Stimulated activated CD4-positive, alpha-beta T cell treated with anti-CD3 and anti-CD28 coated beads, Interleukin-1b, Interleukin-23, amount 100 ng/mL, for 4 hours (primary cell): ENCODE measurements around the gene MMAA.
"Not testable (repeated sequence)": the region's sequence is repeated elsewhere in the genome, so short reads cannot be mapped to it uniquely, and the experiment has no call there.

Experiments used
- DNase-seq, 2 donors: peaks; one replicate each; pipeline ENCODE4 v3.0.0-alpha.2; 2020; ENCODE audit warnings: low read depth in 2 of 2

The MMAA gene

DNA sequence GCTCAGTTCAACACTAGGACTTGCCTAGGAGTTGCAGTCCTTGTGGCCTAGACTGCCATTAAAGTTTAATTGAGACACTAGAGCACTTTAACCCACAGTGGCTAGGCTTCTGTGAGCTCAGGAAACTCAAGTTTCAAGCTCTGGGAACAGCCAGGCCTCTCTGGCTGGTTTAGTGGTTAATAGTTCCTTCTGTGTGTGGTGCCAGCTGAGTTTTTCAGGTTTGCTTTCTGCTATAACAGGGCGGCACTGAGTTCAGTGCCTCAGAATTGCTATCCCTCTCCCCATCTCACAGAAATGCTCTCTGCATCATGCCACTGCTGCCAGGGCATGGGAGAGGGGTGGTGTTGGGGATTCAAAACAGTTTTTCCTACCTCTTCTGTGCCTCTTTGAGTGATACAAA is 15.9 kb downstream of the MMAA start:
- no peak for DNase-seq

- no peak for DNase-seq
Observed at GRCh38 chr4:145635630-145636029, 16.4 kb downstream of the MMAA start.

GRCh38 chr4:145639186-145639698 is 20.1 kb downstream of the MMAA start:
- no peak for DNase-seq

GRCh38 chr4:145640236-145640635 is 21.1 kb downstream of the MMAA start:
- not testable (repeated sequence) for DNase-seq

GRCh38 chr4:145643295-145643694 is 24.1 kb downstream of the MMAA start:
- DNase-seq: no peak

DNA sequence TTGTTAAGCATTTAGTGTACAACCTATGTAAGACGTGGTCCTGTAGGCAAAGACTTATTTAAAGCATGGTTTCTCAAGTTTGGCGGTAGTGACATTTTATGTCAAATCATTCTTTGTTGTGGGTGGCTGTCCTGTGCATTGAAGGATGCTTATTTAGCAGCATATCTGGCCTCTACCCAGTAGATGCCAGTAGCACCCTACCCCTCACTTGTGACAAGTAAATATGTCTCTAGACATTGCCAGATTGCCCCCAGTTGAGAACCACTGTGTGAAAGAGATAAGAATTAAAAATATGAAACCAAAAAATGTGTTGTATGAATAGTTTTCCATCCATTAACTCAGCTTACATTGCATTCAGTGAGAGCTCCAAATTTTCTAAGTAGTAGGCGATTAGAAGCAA is 25.5 kb downstream of the MMAA start:
- no peak for DNase-seq

DNA sequence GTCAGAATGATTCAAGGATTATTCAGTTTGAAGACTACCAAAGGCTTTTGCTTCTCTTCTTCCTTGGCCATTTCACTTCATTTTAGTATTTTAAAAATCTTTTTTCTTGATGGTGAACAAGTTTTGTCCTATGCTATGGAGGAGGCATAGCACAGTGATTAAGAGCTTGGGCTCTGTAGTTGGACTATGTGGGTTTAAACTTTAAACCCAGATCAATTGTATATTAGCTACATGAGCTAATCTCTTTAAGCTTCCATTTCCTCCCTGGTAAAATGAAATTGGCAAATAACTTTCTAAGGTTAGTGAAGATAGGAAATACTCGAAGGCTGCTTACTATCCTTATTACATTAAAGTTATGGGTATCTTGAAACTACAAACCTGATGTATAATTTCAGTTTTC is 37.0 kb downstream of the MMAA start:
- DNase-seq: no peak

GRCh38 chr4:145660064-145660463 is 40.9 kb downstream of the MMAA start:
- DNase-seq: no peak

GRCh38 chr4:145663194-145663593 is 44.0 kb downstream of the MMAA start:
- no peak for DNase-seq

DNA sequence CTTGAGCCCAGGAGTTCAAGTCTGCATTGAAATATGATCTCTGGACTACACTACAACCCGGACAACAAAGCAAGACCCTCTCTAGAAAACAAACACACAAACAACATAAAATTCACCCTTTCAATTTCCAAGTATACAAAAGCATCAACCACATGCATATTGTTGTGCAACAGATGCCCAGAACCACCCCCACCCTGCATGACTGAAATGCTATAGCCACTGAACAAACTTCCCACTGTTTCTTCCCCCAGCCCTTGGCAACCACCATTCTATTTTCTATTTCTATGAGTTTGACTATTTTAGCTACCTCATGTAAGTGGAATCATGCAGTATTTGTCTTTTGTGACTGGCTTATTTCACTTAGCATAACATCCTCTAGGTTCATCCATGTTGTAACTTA is 46.6 kb downstream of the MMAA start:
- no peak for DNase-seq

GRCh38 chr4:145670422-145670821 is 51.2 kb downstream of the MMAA start:
- no peak for DNase-seq

DNA sequence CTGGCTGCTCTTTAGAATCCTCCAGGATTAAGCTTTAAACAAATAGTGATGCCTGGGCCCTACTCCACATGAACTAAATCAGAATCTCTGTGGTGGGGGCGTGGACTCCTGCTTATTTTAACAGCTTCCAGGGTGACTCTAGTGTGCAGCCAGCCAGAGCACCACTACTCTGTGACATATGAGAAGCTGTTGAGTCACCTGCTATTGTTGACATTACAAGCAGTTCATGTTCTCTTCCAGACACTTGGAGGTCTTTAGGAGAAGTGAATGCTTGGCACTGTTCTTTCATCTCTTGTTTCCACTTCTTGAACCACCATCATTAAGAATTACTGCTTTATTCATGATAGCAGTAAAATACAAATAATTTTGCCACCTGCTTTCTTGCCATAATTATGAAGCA is 60.3 kb downstream of the MMAA start:
- no peak for DNase-seq

DNA sequence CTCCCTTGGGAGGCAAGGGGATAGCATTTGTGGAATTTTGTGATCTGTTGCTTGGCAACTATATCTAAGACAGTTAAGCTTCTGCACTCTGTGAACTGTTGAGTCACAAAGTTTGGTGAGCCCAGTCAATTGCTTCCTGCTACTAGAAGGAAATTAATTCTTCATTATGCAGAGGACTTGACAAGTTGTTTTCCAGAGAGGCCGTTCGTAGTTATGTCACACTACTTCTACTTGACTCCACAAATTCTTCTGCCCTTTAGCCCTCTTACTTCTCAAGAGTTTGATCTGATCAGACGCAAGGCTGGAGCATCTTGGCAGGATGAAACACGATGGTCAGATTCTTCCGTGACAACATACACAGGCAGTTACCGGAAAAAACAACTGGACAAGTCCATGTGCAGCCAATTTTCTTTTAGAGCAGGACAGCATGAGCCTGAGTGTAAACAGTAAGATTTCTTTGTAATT is 60.8 kb downstream of the MMAA start, which contains the start of gene C4orf51:
Gene C4orf51 (plus strand): TSS at position 156 of the 465 bp plus-strand sequence. CDS start 58 bp downstream, at position 214.
- no peak for DNase-seq

DNA sequence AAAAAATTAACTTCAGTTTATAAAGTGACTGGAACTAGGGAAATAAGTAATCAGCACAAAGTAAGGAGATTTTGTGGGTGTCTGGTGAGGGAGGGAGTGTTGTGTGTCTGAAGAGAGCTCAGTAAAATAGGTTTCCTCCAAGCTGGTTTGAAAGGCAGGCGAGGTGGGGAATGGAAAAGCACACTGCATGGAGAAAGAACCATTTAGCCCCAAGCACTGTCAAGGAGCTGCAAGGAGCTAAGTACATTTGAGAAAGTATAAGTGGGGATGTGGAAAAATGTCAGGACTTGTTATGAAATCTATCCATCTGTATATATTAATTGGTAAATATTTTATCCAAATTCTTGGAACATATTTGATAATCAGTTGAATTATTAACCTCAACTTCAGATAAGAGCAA is 61.7 kb downstream of the MMAA start:
- no peak for DNase-seq

- no peak for DNase-seq
Observed at GRCh38 chr4:145681518-145681917, 62.3 kb downstream of the MMAA start.

DNA sequence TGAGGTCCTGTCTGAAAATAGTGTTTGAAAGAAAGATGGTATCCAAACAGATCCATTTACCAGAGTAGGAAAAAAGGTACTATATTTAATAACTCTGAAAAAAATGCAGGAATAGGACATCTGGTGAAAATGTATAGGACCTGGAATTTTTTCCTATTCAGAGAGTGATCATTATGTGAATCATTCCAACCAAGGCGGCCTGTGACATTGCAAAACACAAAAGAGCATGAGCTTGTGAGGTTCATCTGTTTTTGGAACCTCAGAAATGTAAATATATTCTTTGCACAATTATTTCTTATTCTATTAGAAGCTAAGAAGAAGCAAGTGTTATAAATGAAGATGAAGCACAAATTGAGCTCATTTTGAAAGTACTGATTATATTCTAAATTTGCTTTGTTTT is 62.8 kb downstream of the MMAA start:
- no peak for DNase-seq

GRCh38 chr4:145686991-145687390 is 67.8 kb downstream of the MMAA start:
- no peak for DNase-seq

GRCh38 chr4:145690610-145691009 is 71.4 kb downstream of the MMAA start:
- no peak for DNase-seq

- DNase-seq: not testable (repeated sequence)
Observed at GRCh38 chr4:145691416-145691815, 72.2 kb downstream of the MMAA start.

DNA sequence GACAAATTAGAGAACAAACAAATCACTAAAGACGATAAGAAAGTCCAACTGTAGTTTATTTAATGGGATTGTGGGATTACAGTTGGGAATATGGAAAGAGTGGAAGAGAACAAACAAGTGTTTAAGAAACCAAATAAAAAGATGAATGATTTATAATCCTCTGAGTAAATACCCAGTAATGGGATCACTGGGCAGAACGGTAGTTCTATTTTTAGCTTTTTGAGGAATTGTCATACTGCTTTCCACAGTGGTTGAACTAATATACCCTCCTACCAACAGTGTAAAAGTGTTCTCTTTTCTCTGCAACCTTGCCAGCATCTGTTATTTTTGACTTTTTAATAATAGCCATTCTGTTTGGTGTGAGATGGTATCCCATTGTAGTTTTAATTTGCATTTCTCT is 75.7 kb downstream of the MMAA start:
- no peak for DNase-seq

- no peak for DNase-seq
Observed at GRCh38 chr4:145697332-145697731, 78.1 kb downstream of the MMAA start.

- no peak for DNase-seq
Observed at GRCh38 chr4:145698507-145698906, 79.3 kb downstream of the MMAA start.

DNA sequence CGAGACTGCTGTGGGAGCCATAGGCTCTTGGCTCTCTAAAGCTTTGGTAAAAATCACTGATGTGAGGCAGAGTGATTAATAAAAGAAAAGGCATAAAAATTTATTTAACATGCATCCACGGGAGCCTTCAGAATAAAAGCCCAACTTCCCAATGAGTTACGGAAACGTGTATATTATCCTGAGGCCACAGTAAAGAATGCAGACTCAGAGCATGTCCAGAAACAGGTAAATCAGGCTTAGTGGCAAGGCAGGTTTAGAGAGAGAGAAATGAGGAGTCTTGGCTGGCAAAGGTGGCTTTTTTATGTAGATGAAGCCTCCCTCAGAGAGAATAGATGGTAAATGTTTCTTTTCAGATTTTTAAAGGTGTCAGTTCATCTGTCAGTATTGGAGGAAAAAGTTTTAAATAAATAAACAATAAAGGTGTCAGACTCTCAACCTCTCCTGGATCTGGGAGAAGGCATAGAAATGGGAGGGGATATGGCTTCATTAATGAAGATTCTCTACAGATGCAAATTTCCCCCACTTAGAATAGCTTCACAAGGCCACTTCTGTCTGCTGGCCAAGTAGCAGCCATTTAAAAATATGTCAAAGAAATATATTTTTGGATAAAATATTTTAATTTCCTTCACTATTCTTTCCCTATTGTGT is 84.8 kb downstream of the MMAA start:
- no peak for DNase-seq

DNA sequence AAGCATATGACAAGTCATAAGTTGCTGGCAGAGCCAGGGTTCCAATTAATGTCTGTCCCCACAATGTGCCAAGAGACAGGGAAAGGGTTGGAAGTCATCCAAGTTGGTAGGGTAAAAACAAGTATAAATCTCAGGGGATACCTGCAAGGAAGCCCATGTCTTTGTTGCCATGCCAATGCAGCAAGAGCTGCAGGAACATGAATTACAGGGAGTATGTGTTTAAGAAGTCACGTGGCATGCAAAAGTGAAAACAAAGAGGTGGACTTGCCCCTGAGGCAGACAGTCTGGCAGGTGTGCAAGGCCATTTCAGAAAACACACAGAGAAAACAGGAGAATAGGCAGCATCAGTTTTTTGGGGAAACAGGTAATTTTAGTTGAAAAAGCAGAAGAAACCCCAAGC is 90.2 kb downstream of the MMAA start:
- no peak for DNase-seq
